ENCODE results near the gene HELB.

Gene HELB

DNA sequence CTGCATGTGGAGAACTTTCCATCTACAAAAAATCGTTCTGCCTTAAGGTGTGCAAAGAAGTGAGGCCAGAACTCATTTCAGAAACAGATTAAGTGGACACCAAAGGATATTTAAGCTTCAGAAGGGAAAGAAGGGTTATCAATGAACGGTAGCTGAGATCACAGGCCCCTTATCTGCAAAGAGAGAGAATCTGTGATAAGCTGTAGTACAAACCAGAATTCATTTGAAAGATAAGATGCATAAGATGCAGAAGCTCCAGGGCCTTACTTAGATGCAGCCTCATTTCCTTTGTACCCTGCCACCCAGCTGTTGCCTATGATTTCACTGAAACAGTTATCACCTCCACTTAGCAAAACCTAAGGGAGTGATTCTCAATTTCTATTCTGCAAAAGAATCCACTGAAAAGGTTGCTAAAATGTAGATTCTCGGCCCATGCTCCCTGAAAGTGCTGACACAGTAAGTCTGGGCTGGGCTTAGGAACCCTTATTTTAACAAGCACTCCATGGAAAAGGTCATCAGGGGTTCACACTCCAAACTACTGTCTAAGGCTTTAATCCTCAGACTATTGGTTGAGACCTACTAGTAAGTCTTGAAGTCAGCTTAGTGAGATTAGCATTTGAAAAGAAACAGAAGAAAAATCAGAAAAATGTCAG lies 64.8 kb downstream of the HELB start:
- no peak for DNase-seq

DNA sequence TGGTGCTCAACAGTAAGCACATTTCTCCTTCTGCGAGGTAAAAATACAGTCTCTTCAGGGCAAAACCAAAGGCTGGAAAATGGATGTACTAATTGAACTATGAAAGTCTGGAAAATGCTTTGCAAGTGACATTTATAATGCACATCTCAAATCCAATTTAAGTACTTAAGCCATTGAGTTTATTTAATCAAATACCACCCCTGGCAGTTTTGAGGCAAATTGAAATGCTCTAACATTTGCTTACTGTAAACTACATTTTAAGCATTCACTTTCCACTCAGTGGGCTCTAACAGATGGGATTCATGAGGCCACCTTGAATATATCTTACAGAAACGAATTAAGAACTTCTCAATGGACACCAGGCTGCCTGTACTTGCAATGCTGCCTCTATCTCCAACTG lies 69.7 kb downstream of the HELB start:
- DNase-seq, result no peak

GRCh38 chr12:66375560-66375959 lies 73.3 kb downstream of the HELB start:
- no peak for DNase-seq

- no peak for DNase-seq
These were observed 77.3 kb downstream of the HELB start for GRCh38 chr12:66379616-66380015.

DNA sequence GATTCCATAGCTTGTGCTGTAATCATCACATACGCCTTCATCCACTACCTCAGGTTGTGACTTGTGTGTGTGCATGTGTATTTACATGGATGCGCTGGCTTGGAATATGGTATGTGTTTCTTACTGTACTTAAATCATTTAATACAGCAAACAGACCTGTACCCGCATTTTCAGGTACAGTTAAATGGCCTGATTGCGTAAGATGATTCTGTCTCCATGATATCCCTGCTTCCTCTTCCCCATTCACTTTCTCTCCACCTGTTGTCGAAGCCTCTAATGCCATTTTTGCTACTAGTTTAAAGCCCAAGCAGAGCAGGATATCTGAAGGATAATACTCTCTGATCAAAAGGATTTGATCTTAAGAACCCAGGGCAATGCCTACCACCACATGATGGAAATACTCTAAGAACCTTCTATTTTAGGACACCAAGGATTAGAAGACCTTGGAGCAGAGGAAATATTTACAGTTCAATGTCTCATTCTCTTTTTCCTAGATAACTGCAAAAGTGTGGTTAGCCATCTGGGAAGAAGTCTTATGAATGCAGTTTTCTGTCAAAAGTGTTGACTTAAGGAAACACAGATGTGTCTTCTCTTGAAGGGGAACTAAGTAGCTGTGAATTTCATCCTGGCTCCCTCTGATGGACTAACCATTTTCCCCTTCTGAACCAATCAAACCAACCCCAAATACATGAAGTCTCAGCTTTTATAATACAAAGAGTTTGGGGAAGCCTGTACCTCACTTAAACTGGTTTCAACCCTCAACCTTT lies 78.7 kb downstream of the HELB start:
- no peak for DNase-seq

GRCh38 chr12:66387117-66387516 lies 84.8 kb downstream of the HELB start:
- DNase-seq, result no peak

Data from CD4-positive, alpha-beta T cell treated with Interleukin-15 for 1 hour (primary cell).